Endodermal cell (in vitro differentiated cells): ENCODE data around the gene AP2M1. TPM values are rescaled to one million over a fixed set of nuclear protein-coding genes. Genes with fewer than 3 reads are reported as not detected.

Experiments used
- DNase-seq: peaks from one replicate; pipeline ENCODE4 v3.0.0-alpha.2; 2017
- H3K27ac ChIP-seq: 2 replicates; pipeline ENCODE4 v1.5.1; 2013; ENCODE audit warnings: mild to moderate bottlenecking, low read depth, low read length, moderate library complexity
- H3K27me3 ChIP-seq: 2 replicates; pipeline ENCODE4 v1.6.1; 2013; ENCODE audit warnings: mild to moderate bottlenecking, low read length, moderate library complexity; ENCODE audit not compliant: insufficient read depth, control insufficient read depth, poor library complexity, severe bottlenecking
- H3K36me3 ChIP-seq: 2 replicates; pipeline ENCODE4 v1.7.0; 2013; ENCODE audit warnings: mild to moderate bottlenecking, low read length, moderate library complexity; ENCODE audit not compliant: control insufficient read depth, insufficient read depth
- H3K4me1 ChIP-seq: one replicate; pipeline ENCODE4 v1.7.0; 2013; ENCODE audit warnings: low read length; ENCODE audit not compliant: control insufficient read depth, insufficient read depth
- H3K4me3 ChIP-seq: 2 replicates; pipeline ENCODE4 v1.5.1; 2013; ENCODE audit warnings: mild to moderate bottlenecking, low read length, moderate library complexity
- H3K9ac ChIP-seq: 2 replicates; pipeline ENCODE4 v1.6.1; 2013; ENCODE audit warnings: mild to moderate bottlenecking, low read length, moderate library complexity; ENCODE audit not compliant: poor library complexity, severe bottlenecking; ENCODE audit errors: extremely low read depth
- H3K9me3 ChIP-seq: 2 replicates; pipeline ENCODE4 v1.6.1; 2013; ENCODE audit warnings: mild to moderate bottlenecking, low read length, moderate library complexity; ENCODE audit not compliant: control insufficient read depth
- H3K27ac Mint-ChIP-seq: 2 replicates; pipeline ENCODE4 v1.8.0; 2020; ENCODE audit warnings: mixed read lengths
- H3K27me3 Mint-ChIP-seq: 2 replicates; pipeline ENCODE4 v1.8.0; 2021; ENCODE audit warnings: mild to moderate bottlenecking, mixed read lengths; ENCODE audit not compliant: insufficient read depth
- H3K36me3 Mint-ChIP-seq: 2 replicates; pipeline ENCODE4 v1.8.0; 2020; ENCODE audit warnings: low read depth, mixed read lengths
- H3K4me1 Mint-ChIP-seq: 2 replicates; pipeline ENCODE4 v1.8.0; 2020; ENCODE audit warnings: mixed read lengths
- H3K4me3 Mint-ChIP-seq: 2 replicates; pipeline ENCODE4 v1.8.0; 2020; ENCODE audit warnings: mild to moderate bottlenecking, moderate library complexity, mixed read lengths
- H3K9me3 Mint-ChIP-seq: 2 replicates; pipeline ENCODE4 v1.8.0; 2020; ENCODE audit warnings: mild to moderate bottlenecking, mixed read lengths
- WGBS, 2 experiments: methylation state at CpG; one replicate each; pipeline versions ENCODE4 v1.1.5 to v1.1.7; 2013; ENCODE audit warnings: missing lambda C conversion rate in 2 of 2, mixed read lengths in 1 of 2; ENCODE audit not compliant: insufficient coverage in 1 of 2, insufficient read length in 1 of 2; 5-methylcytosine and 5-hydroxymethylcytosine counted together
- total RNA-seq, 2 donors: library from RNA; stranded (reverse); fragmentation: NEBNext Ultra II Directional in 1 of 2; extraction: Animal tissue kit (Norgen Biotek cat#: 25700) in 1 of 2; gene quantifications; 2 replicates in 1 of 2; 3 replicates in 1 of 2; pipeline ENCODE4 v1.2.1, GENCODE V29; 2021
- TF ChIP-seq, protein P1 (sequence below): fragments of 200-600 bp; sonication (generic); conservative IDR thresholded peaks from 2 replicates; pipeline ENCODE4 v1.5.0; 2021; ENCODE audit warnings: antibody characterized with exemption, mild to moderate bottlenecking

AP2M1 gene
- total RNA-seq, 2 donors from 2014 or later: 412 to 450 TPM

GRCh38 chr3:184193991-184194539 is 19.4 kb downstream of the AP2M1 start:
- Histone ChIP-seq H3K9ac (no peak overlapping the region), H3K4me3 (no peak overlapping the region), H3K9me3 (no peaks in the 10 kb centered on the region), H3K36me3 (peaks cover 58% of the 10 kb centered on the region), H3K27me3 (no peaks in the 10 kb centered on the region), H3K4me1 (no peaks in the 10 kb centered on the region), H3K27ac (no peak overlapping the region)
- H3K4me3 Mint-ChIP-seq: no peak overlapping the region
- H3K27ac Mint-ChIP-seq: no peak overlapping the region
- H3K36me3 Mint-ChIP-seq: peaks cover 53% of the 10 kb centered on the region
- 90 to 93% methylated on average over 9 of the region's 9 CpGs for WGBS, 2 experiments
- TF ChIP-seq, protein P1, sequence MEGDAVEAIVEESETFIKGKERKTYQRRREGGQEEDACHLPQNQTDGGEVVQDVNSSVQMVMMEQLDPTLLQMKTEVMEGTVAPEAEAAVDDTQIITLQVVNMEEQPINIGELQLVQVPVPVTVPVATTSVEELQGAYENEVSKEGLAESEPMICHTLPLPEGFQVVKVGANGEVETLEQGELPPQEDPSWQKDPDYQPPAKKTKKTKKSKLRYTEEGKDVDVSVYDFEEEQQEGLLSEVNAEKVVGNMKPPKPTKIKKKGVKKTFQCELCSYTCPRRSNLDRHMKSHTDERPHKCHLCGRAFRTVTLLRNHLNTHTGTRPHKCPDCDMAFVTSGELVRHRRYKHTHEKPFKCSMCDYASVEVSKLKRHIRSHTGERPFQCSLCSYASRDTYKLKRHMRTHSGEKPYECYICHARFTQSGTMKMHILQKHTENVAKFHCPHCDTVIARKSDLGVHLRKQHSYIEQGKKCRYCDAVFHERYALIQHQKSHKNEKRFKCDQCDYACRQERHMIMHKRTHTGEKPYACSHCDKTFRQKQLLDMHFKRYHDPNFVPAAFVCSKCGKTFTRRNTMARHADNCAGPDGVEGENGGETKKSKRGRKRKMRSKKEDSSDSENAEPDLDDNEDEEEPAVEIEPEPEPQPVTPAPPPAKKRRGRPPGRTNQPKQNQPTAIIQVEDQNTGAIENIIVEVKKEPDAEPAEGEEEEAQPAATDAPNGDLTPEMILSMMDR: no peak
- no peaks in the 10 kb centered on the region for H3K27me3 Mint-ChIP-seq
- H3K9me3 Mint-ChIP-seq: no peaks in the 10 kb centered on the region
- peak; percentile 28 for DNase-seq
- H3K4me1 Mint-ChIP-seq: no peaks in the 10 kb centered on the region

- H3K27ac ChIP-seq: no peak overlapping the region
- no peak overlapping the region for H3K9ac ChIP-seq
- Mint-ChIP-seq H3K4me1 (no peaks in the 10 kb centered on the region), H3K27ac (no peak overlapping the region), H3K27me3 (no peaks in the 10 kb centered on the region), H3K4me3 (no peak overlapping the region), H3K36me3 (peaks cover 38% of the 10 kb centered on the region), H3K9me3 (no peaks in the 10 kb centered on the region)
- 94 to 95% methylated on average over 5 to 6 of the region's 6 CpGs for WGBS, 2 experiments
- H3K36me3 ChIP-seq: peaks cover 33% of the 10 kb centered on the region
- H3K4me1 ChIP-seq: no peaks in the 10 kb centered on the region
- no peaks in the 10 kb centered on the region for H3K9me3 ChIP-seq
- H3K27me3 ChIP-seq: no peaks in the 10 kb centered on the region
- DNase-seq: no peak
- no peak overlapping the region for H3K4me3 ChIP-seq
- TF ChIP-seq, protein P1: no peak
These were observed 21.9 kb downstream of the AP2M1 start for GRCh38 chr3:184196536-184196935.

GRCh38 chr3:184198509-184198908 is 23.9 kb downstream of the AP2M1 start:
- Histone ChIP-seq H3K36me3 (peaks cover 15% of the 10 kb centered on the region), H3K4me1 (no peaks in the 10 kb centered on the region), H3K9ac (no peak overlapping the region), H3K9me3 (no peaks in the 10 kb centered on the region), H3K4me3 (no peak overlapping the region), H3K27ac (no peak overlapping the region), H3K27me3 (no peaks in the 10 kb centered on the region)
- no peak overlapping the region for H3K27ac Mint-ChIP-seq
- no peaks in the 10 kb centered on the region for H3K4me1 Mint-ChIP-seq
- H3K27me3 Mint-ChIP-seq: no peaks in the 10 kb centered on the region
- no peaks in the 10 kb centered on the region for H3K9me3 Mint-ChIP-seq
- TF ChIP-seq, protein P1: no peak
- WGBS, 2 experiments: 87 to 92% methylated on average over 8 to 9 of the region's 9 CpGs
- no peak for DNase-seq
- H3K4me3 Mint-ChIP-seq: no peak overlapping the region
- H3K36me3 Mint-ChIP-seq: peaks cover 18% of the 10 kb centered on the region
